Esophagus muscularis mucosa (tissue), 2 donors: ENCODE measurements around the gene GPC5.

ENCODE experiments used
- EP300 ChIP-seq: sonication (generic); formaldehyde crosslinking; IDR thresholded peaks from one replicate; pipeline ENCODE4 v1.6.1; 2017; ENCODE audit warnings: antibody characterized with exemption
- POLR2A ChIP-seq: fragments of 450-650 bp; IDR thresholded peaks from one replicate; pipeline ENCODE4 v1.6.1; 2017; ENCODE audit warnings: antibody characterized with exemption, moderate library complexity, mild to moderate bottlenecking, low read depth

- TF ChIP-seq POLR2A (no peak), EP300 (no peak)
Measured at GRCh38 chr13:91353494-91353893, 44.9 kb upstream of the GPC5 start.
